Neural cell (in vitro differentiated cells): Measurements from ENCODE around the gene KRTAP4-7. TPM values are rescaled to one million over a fixed set of nuclear protein-coding genes. Genes with fewer than 3 reads are reported as not detected.

ENCODE experiments used
- H2AFZ ChIP-seq: fragments of 200-600, 300-800 bp; sonication (generic), shearing (Covaris generic); 2 replicates; pipeline ENCODE4 v1.6.0; 2014; ENCODE audit warnings: low read depth, mild to moderate bottlenecking, antibody characterized with exemption, low read length, moderate library complexity
- H3F3A ChIP-seq: fragments of 200-600 bp; shearing (Covaris generic); 2 replicates; pipeline ENCODE4 v1.6.1; 2016; ENCODE audit warnings: mild to moderate bottlenecking, moderate library complexity, mixed read lengths, antibody characterized with exemption, low read length; ENCODE audit not compliant: insufficient read depth, poor library complexity, severe bottlenecking
- H3K27ac ChIP-seq: fragments of 200-600, 300-800 bp; sonication (generic), shearing (Covaris generic); 2 replicates; pipeline ENCODE4 v1.5.1; 2014; ENCODE audit warnings: mild to moderate bottlenecking, low read length, moderate library complexity
- H3K27me3 ChIP-seq: fragments of 300-800, 200-600 bp; sonication (generic), shearing (Covaris generic); 2 replicates; pipeline ENCODE4 v1.6.0; 2014; ENCODE audit warnings: mild to moderate bottlenecking, low read depth, low read length, moderate library complexity; ENCODE audit not compliant: insufficient read depth
- H3K36me3 ChIP-seq: fragments of 300-800, 200-600 bp; sonication (generic), shearing (Covaris generic); 2 replicates; pipeline ENCODE4 v1.5.1; 2014; ENCODE audit warnings: mild to moderate bottlenecking, antibody characterized with exemption, low read length, moderate library complexity; ENCODE audit not compliant: insufficient read depth
- H3K4me2 ChIP-seq: fragments of 300-800, 200-600 bp; sonication (generic), shearing (Covaris generic); 2 replicates; pipeline ENCODE4 v1.6.0; 2014; ENCODE audit warnings: mild to moderate bottlenecking, low read length
- H3K4me3 ChIP-seq: fragments of 300-800, 200-600 bp; sonication (generic), shearing (Covaris generic); 2 replicates; pipeline ENCODE4 v1.5.1; 2014; ENCODE audit warnings: mild to moderate bottlenecking, low read length, moderate library complexity
- H3K79me2 ChIP-seq: fragments of 200-600 bp; shearing (Covaris generic); replicated peaks from 2 replicates; pipeline ENCODE4 v1.6.0; 2014; ENCODE audit warnings: mild to moderate bottlenecking, low read length, moderate library complexity; ENCODE audit not compliant: insufficient read depth
- H3K9ac ChIP-seq: fragments of 300-800, 200-600 bp; sonication (generic), shearing (Covaris generic); 2 replicates; pipeline ENCODE4 v1.6.1; 2016; ENCODE audit warnings: mild to moderate bottlenecking, low read length, mixed read lengths
- H3K9me2 ChIP-seq: fragments of 200-600 bp; shearing (Covaris generic); 2 replicates; pipeline ENCODE4 v1.6.1; 2016; ENCODE audit warnings: mild to moderate bottlenecking, low read length, mixed read lengths; ENCODE audit not compliant: insufficient read depth
- H3K9me3 ChIP-seq: fragments of 200-600, 300-800 bp; sonication (generic), shearing (Covaris generic); 2 replicates; pipeline ENCODE4 v1.6.1; 2016; ENCODE audit warnings: mild to moderate bottlenecking, mixed run types, low read length, moderate library complexity, mixed read lengths
- H4K20me1 ChIP-seq: fragments of 200-600 bp; shearing (Covaris generic); 2 replicates; pipeline ENCODE4 v1.6.1; 2016; ENCODE audit warnings: mild to moderate bottlenecking, mixed run types; ENCODE audit not compliant: insufficient read depth
- EP300 ChIP-seq: fragments of 450-650 bp; conservative IDR thresholded peaks from 2 replicates; pipeline ENCODE4 v1.6.1; 2014; ENCODE audit warnings: antibody characterized with exemption, mild to moderate bottlenecking, moderate library complexity; ENCODE audit not compliant: poor library complexity, severe bottlenecking
- EZH2 ChIP-seq: fragments of 200-600, 300-800 bp; shearing (Covaris generic), sonication (generic); IDR thresholded peaks from 2 replicates; pipeline ENCODE4 v1.6.1; 2014; ENCODE audit warnings: antibody characterized with exemption, low read length, borderline replicate concordance, mild to moderate bottlenecking; ENCODE audit not compliant: insufficient read depth, poor library complexity, severe bottlenecking
- MXI1 ChIP-seq: fragments of 450-650 bp; conservative IDR thresholded peaks from 2 replicates; pipeline ENCODE4 v1.6.1; 2014; ENCODE audit warnings: antibody characterized with exemption, mild to moderate bottlenecking; ENCODE audit not compliant: poor library complexity, severe bottlenecking
- POLR2AphosphoS5 ChIP-seq: IDR thresholded peaks from 2 replicates; pipeline ENCODE4 v1.6.1; 2012
- RAD21 ChIP-seq: fragments of 450-650 bp; conservative IDR thresholded peaks from 2 replicates; pipeline ENCODE4 v1.6.1; 2014; ENCODE audit warnings: antibody characterized with exemption, mild to moderate bottlenecking, moderate library complexity
- SMC3 ChIP-seq: fragments of 450-650 bp; conservative IDR thresholded peaks from 2 replicates; pipeline ENCODE4 v1.6.1; 2014; ENCODE audit warnings: antibody characterized with exemption, mild to moderate bottlenecking, moderate library complexity; ENCODE audit not compliant: poor library complexity
- TAF1 ChIP-seq: IDR thresholded peaks from 2 replicates; pipeline ENCODE4 v1.6.1; 2012; ENCODE audit warnings: low read depth
- polyA plus RNA-seq: library from polyadenylated mRNA; depleted of rRNA; stranded (reverse); fragments of >200 nt; gene quantifications from 2 replicates; pipeline ENCODE4 v1.2.3, GENCODE V29; 2014
- TF ChIP-seq, protein P1 (sequence below): IDR thresholded peaks from 2 replicates; pipeline ENCODE4 v1.6.1; 2012; ENCODE audit warnings: borderline replicate concordance
- TF ChIP-seq, protein P2 (sequence below): fragments of 450-650 bp; IDR thresholded peaks from 2 replicates; pipeline ENCODE4 v1.5.1; 2014; ENCODE audit warnings: antibody characterized with exemption, mild to moderate bottlenecking, moderate library complexity; ENCODE audit not compliant: poor library complexity, severe bottlenecking

Gene KRTAP4-7
- polyA plus RNA-seq, 1 donor from 2014 or later: not detected

GRCh38 chr17:41071606-41072360 is 12.2 kb upstream of the KRTAP4-7 start:
- H3K4me3 ChIP-seq: no peak overlapping the region
- no peak overlapping the region for H3K9ac ChIP-seq
- H3K9me2 ChIP-seq: no peaks in the 10 kb centered on the region
- no peaks in the 10 kb centered on the region for H3K36me3 ChIP-seq
- H3K27ac ChIP-seq: no peak overlapping the region
- H3K9me3 ChIP-seq: no peaks in the 10 kb centered on the region
- no peaks in the 10 kb centered on the region for H3K27me3 ChIP-seq
- no peak overlapping the region for H2AFZ ChIP-seq
- TF ChIP-seq SMC3 (no peak), EP300 (no peak)
- H3F3A ChIP-seq: no peaks in the 10 kb centered on the region
- H3K79me2 ChIP-seq: no peaks in the 10 kb centered on the region
- H4K20me1 ChIP-seq: no peaks in the 10 kb centered on the region
- no peak overlapping the region for H3K4me2 ChIP-seq

- no peak overlapping the region for H3K4me2 ChIP-seq
- H3K9ac ChIP-seq: no peak overlapping the region
- TF ChIP-seq RAD21: no peak
- TF ChIP-seq TAF1: no peak
- TF ChIP-seq MXI1: no peak
- TF ChIP-seq SMC3: no peak
- no peak for TF ChIP-seq EP300
- TF ChIP-seq, protein P1, sequence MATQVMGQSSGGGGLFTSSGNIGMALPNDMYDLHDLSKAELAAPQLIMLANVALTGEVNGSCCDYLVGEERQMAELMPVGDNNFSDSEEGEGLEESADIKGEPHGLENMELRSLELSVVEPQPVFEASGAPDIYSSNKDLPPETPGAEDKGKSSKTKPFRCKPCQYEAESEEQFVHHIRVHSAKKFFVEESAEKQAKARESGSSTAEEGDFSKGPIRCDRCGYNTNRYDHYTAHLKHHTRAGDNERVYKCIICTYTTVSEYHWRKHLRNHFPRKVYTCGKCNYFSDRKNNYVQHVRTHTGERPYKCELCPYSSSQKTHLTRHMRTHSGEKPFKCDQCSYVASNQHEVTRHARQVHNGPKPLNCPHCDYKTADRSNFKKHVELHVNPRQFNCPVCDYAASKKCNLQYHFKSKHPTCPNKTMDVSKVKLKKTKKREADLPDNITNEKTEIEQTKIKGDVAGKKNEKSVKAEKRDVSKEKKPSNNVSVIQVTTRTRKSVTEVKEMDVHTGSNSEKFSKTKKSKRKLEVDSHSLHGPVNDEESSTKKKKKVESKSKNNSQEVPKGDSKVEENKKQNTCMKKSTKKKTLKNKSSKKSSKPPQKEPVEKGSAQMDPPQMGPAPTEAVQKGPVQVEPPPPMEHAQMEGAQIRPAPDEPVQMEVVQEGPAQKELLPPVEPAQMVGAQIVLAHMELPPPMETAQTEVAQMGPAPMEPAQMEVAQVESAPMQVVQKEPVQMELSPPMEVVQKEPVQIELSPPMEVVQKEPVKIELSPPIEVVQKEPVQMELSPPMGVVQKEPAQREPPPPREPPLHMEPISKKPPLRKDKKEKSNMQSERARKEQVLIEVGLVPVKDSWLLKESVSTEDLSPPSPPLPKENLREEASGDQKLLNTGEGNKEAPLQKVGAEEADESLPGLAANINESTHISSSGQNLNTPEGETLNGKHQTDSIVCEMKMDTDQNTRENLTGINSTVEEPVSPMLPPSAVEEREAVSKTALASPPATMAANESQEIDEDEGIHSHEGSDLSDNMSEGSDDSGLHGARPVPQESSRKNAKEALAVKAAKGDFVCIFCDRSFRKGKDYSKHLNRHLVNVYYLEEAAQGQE: no peak
- TF ChIP-seq EZH2: no peak
- TF ChIP-seq POLR2AphosphoS5: no peak
- TF ChIP-seq, protein P2, sequence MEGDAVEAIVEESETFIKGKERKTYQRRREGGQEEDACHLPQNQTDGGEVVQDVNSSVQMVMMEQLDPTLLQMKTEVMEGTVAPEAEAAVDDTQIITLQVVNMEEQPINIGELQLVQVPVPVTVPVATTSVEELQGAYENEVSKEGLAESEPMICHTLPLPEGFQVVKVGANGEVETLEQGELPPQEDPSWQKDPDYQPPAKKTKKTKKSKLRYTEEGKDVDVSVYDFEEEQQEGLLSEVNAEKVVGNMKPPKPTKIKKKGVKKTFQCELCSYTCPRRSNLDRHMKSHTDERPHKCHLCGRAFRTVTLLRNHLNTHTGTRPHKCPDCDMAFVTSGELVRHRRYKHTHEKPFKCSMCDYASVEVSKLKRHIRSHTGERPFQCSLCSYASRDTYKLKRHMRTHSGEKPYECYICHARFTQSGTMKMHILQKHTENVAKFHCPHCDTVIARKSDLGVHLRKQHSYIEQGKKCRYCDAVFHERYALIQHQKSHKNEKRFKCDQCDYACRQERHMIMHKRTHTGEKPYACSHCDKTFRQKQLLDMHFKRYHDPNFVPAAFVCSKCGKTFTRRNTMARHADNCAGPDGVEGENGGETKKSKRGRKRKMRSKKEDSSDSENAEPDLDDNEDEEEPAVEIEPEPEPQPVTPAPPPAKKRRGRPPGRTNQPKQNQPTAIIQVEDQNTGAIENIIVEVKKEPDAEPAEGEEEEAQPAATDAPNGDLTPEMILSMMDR: no peak
- H4K20me1 ChIP-seq: no peaks in the 10 kb centered on the region
- H3K4me3 ChIP-seq: no peak overlapping the region
- no peaks in the 10 kb centered on the region for H3F3A ChIP-seq
- peak overlapping the region; percentile 53 for H3K27ac ChIP-seq
- H3K9me2 ChIP-seq: no peaks in the 10 kb centered on the region
- no peaks in the 10 kb centered on the region for H3K36me3 ChIP-seq
- H2AFZ ChIP-seq: no peak overlapping the region
- no peaks in the 10 kb centered on the region for H3K9me3 ChIP-seq
- H3K27me3 ChIP-seq: no peaks in the 10 kb centered on the region
- H3K79me2 ChIP-seq: no peaks in the 10 kb centered on the region
These were observed 10.3 kb upstream of the KRTAP4-7 start for GRCh38 chr17:41073676-41074075.
